ENCODE measurements around the gene PRAMEF14. TPM values are rescaled to one million over a fixed set of nuclear protein-coding genes. Genes with fewer than 3 reads are reported as not detected.

PRAMEF14 gene
- total RNA-seq, 1 donor from 2014 or later: not detected

Other genes with a start within 250 kb of the PRAMEF14 start
- gene HNRNPCL2, start 230.3 kb downstream of the PRAMEF14 start, total RNA-seq: not detected
- not detected for gene PRAMEF26, start 191.1 kb downstream of the PRAMEF14 start, total RNA-seq
- not detected for gene HNRNPCL4, start 181.5 kb downstream of the PRAMEF14 start, total RNA-seq
- gene PRAMEF9, start 175.3 kb downstream of the PRAMEF14 start, total RNA-seq: not detected
- not detected for gene PRAMEF13, start 145.7 kb downstream of the PRAMEF14 start, total RNA-seq
- gene PRAMEF18, start 121.0 kb downstream of the PRAMEF14 start, total RNA-seq: not detected
- gene PRAMEF5, start 92.9 kb downstream of the PRAMEF14 start, total RNA-seq: not detected
- not detected for gene PRAMEF8, start 62.0 kb downstream of the PRAMEF14 start, total RNA-seq
- not detected for gene PRAMEF33, start 43.6 kb downstream of the PRAMEF14 start, total RNA-seq
- gene PRAMEF15, start 31.6 kb downstream of the PRAMEF14 start, total RNA-seq: not detected
- gene PRAMEF19, start 24.8 kb upstream of the PRAMEF14 start, total RNA-seq: not detected
- gene PRAMEF17, start 42.5 kb upstream of the PRAMEF14 start, total RNA-seq: not detected
- not detected for gene PRAMEF20, start 63.3 kb upstream of the PRAMEF14 start, total RNA-seq
- gene LRRC38, start 166.9 kb upstream of the PRAMEF14 start, total RNA-seq: 0.73 TPM
- gene PDPN, start 236.7 kb upstream of the PRAMEF14 start, total RNA-seq: 14.9 TPM